Fibroblast of pulmonary artery (primary cell): ENCODE results near the gene GOSR1.
A peak's percentile ranks its signal among the peaks of the same experiment; 100 is the strongest.
"Not testable (repeated sequence)": the region's sequence is repeated elsewhere in the genome, so short reads cannot be mapped to it uniquely, and the experiment has no call there.

Experiments used
- DNase-seq: peaks from one replicate; pipeline ENCODE4 v3.0.0-alpha.2; 2010; ENCODE audit warnings: low read depth
- H3K4me3 ChIP-seq: replicated peaks from 2 replicates; pipeline ENCODE4 v1.5.1; 2011; ENCODE audit warnings: low read depth, mild to moderate bottlenecking, control low read depth, low read length, moderate library complexity
- CTCF ChIP-seq: IDR thresholded peaks from 2 replicates; pipeline ENCODE4 v1.5.1; 2011; ENCODE audit warnings: mild to moderate bottlenecking, control low read depth, low read length, inconsistent platforms; ENCODE audit errors: missing control alignments

Gene GOSR1

GRCh38 chr17:30565073-30565935 is 88.1 kb downstream of the GOSR1 start:
- no peak overlapping the region for H3K4me3 ChIP-seq
- peak; percentile 9 for DNase-seq
- peak; percentile 2 for TF ChIP-seq CTCF

GRCh38 chr17:30566104-30566503 is 88.9 kb downstream of the GOSR1 start:
- not testable (repeated sequence) for H3K4me3 ChIP-seq, DNase-seq

- H3K4me3 ChIP-seq, DNase-seq: not testable (repeated sequence)
Measured at GRCh38 chr17:30566516-30567225, 89.5 kb downstream of the GOSR1 start.

GRCh38 chr17:30567231-30568116 is 90.3 kb downstream of the GOSR1 start:
- TF ChIP-seq CTCF, result no peak
- DNase-seq, result no peak
- no peak overlapping the region for H3K4me3 ChIP-seq

GRCh38 chr17:30568117-30568430 is 90.9 kb downstream of the GOSR1 start:
- no peak for DNase-seq
- no peak overlapping the region for H3K4me3 ChIP-seq

GRCh38 chr17:30569531-30570175 is 92.4 kb downstream of the GOSR1 start:
- not testable (repeated sequence) for H3K4me3 ChIP-seq, DNase-seq

More at GRCh38 chr17:30568117-30568430, 90.9 kb downstream of the GOSR1 start:
- TF ChIP-seq CTCF, result no peak

GRCh38 chr17:30570191-30570590 is 93.0 kb downstream of the GOSR1 start:
- TF ChIP-seq CTCF, result no peak
- no peak overlapping the region for H3K4me3 ChIP-seq

GRCh38 chr17:30570596-30571265 is 93.5 kb downstream of the GOSR1 start:
- DNase-seq, result no peak
- TF ChIP-seq CTCF, result no peak

More at GRCh38 chr17:30570191-30570590, 93.0 kb downstream of the GOSR1 start:
- DNase-seq, result no peak

GRCh38 chr17:30571404-30571803 is 94.2 kb downstream of the GOSR1 start:
- DNase-seq, H3K4me3 ChIP-seq: not testable (repeated sequence)

More at GRCh38 chr17:30570596-30571265, 93.5 kb downstream of the GOSR1 start:
- H3K4me3 ChIP-seq, result no peak overlapping the region
